Neural progenitor cell (in vitro differentiated cells): ENCODE data around the gene OSTC. TPM values are rescaled to one million over a fixed set of nuclear protein-coding genes. Genes with fewer than 3 reads are reported as not detected.

Experiments
- DNase-seq: peaks from one replicate; pipeline ENCODE4 v3.0.0-alpha.2; 2016; ENCODE audit warnings: low spot score
- H2AFZ ChIP-seq: fragments of 200-600 bp; sonication (generic); replicated peaks from 2 replicates; pipeline ENCODE4 v1.6.1; 2016; ENCODE audit warnings: antibody characterized with exemption
- H3F3A ChIP-seq: fragments of 200-600 bp; sonication (generic); 2 replicates; pipeline ENCODE4 v1.6.1; 2016; ENCODE audit warnings: antibody characterized with exemption, low read depth
- H3K27ac ChIP-seq: fragments of 200-600 bp; sonication (generic); 2 replicates; pipeline ENCODE4 v1.5.1; 2016; ENCODE audit warnings: mild to moderate bottlenecking
- H3K27me3 ChIP-seq: fragments of 200-600 bp; sonication (generic); 2 replicates; pipeline ENCODE4 v1.6.1; 2016; ENCODE audit warnings: mild to moderate bottlenecking, moderate library complexity
- H3K36me3 ChIP-seq: fragments of 200-600 bp; sonication (generic); 2 replicates; pipeline ENCODE4 v1.5.1; 2016
- H3K4me1 ChIP-seq: fragments of 200-600 bp; sonication (generic); 2 replicates; pipeline ENCODE4 v1.6.1; 2016; ENCODE audit warnings: mixed run types
- H3K4me2 ChIP-seq: fragments of 200-600 bp; sonication (generic); 2 replicates; pipeline ENCODE4 v1.6.1; 2016
- H3K4me3 ChIP-seq: fragments of 200-600 bp; sonication (generic); 2 replicates; pipeline ENCODE4 v1.5.1; 2016
- H3K79me2 ChIP-seq: fragments of 200-600 bp; sonication (generic); 2 replicates; pipeline ENCODE4 v1.6.1; 2016; ENCODE audit warnings: low read depth
- H3K9ac ChIP-seq: fragments of 200-600 bp; sonication (generic); 2 replicates; pipeline ENCODE4 v1.6.1; 2016
- H3K9me3 ChIP-seq: fragments of 200-600 bp; sonication (generic); 2 replicates; pipeline ENCODE4 v1.5.1; 2016; ENCODE audit warnings: low read depth
- H4K20me1 ChIP-seq: fragments of 200-600 bp; sonication (generic); 2 replicates; pipeline ENCODE4 v1.6.1; 2016; ENCODE audit warnings: low read depth
- H3K27ac Mint-ChIP-seq: 3 replicates; pipeline ENCODE4 v1.8.0; 2021; ENCODE audit warnings: mixed read lengths
- H3K27me3 Mint-ChIP-seq: 2 replicates; pipeline ENCODE4 v1.8.0; 2022; ENCODE audit warnings: low read depth, mild to moderate bottlenecking, inconsistent platforms, moderate library complexity, mixed read lengths; ENCODE audit not compliant: insufficient read depth
- H3K36me3 Mint-ChIP-seq: 3 replicates; pipeline ENCODE4 v1.8.0; 2021; ENCODE audit warnings: mixed read lengths
- H3K4me1 Mint-ChIP-seq: 3 replicates; pipeline ENCODE4 v1.8.0; 2021; ENCODE audit warnings: mixed read lengths
- H3K4me3 Mint-ChIP-seq: 3 replicates; pipeline ENCODE4 v1.8.0; 2021; ENCODE audit warnings: mild to moderate bottlenecking, moderate library complexity, mixed read lengths
- H3K9me3 Mint-ChIP-seq: 3 replicates; pipeline ENCODE4 v1.8.0; 2020; ENCODE audit warnings: mixed read lengths
- EZH2 ChIP-seq: fragments of 200-600 bp; sonication (generic); IDR thresholded peaks from 2 replicates; pipeline ENCODE4 v1.6.1; 2017; ENCODE audit warnings: antibody characterized with exemption, mild to moderate bottlenecking, moderate library complexity
- EZH2phosphoT487 ChIP-seq: fragments of 200-600 bp; sonication (generic); IDR thresholded peaks from 2 replicates; pipeline ENCODE4 v1.6.1; 2017; ENCODE audit warnings: antibody characterized with exemption
- small RNA-seq: library from RNA; depleted of rRNA; stranded (forward); fragments of <200 nt; gene quantifications from one replicate; pipeline ENCODE3, GENCODE V24; 2015
- total RNA-seq: library from RNA; depleted of rRNA; stranded (reverse); fragments of >200 nt; gene quantifications from 2 replicates; pipeline ENCODE4 v1.2.3, GENCODE V29; 2015; ENCODE audit warnings: low replicate concordance
- TF ChIP-seq, protein P1 (sequence below): fragments of 200-600 bp; sonication (generic); IDR thresholded peaks from 2 replicates; pipeline ENCODE4 v1.5.1; 2017; ENCODE audit warnings: antibody characterized with exemption, mild to moderate bottlenecking

OSTC gene
- total RNA-seq, 1 donor from 2014 or later, result 290 TPM

DNA sequence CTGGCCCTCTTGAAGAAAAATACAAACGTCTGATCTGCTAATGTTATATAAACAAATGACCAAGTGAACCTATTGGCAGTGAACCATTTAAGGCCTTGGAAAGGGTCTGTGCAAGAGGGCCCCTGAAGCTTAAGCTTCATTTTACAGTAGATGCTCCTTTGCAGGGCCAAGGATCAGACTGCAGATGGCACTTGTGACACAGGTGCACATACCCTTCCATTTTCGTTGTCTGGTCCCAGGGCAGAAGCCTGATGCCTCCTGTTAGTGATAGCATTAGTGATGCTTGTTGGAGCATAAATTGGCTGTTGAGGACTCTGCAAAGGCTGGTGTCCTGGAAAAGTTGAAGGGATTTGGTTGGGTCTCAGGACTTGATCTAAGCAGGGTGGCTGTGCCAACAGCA is 65.9 kb downstream of the OSTC start:
- no peaks in the 10 kb centered on the region for H3K4me1 Mint-ChIP-seq
- DNase-seq, result no peak
- H3K4me3 Mint-ChIP-seq, result no peak overlapping the region
- H3K27me3 Mint-ChIP-seq, result peaks cover 4% of the 10 kb centered on the region
- Histone ChIP-seq H3F3A (peaks cover 8% of the 10 kb centered on the region), H3K79me2 (no peaks in the 10 kb centered on the region), H4K20me1 (no peaks in the 10 kb centered on the region), H3K27ac (no peak overlapping the region), H3K4me3 (no peak overlapping the region), H2AFZ (no peak overlapping the region), H3K9me3 (no peaks in the 10 kb centered on the region), H3K9ac (no peak overlapping the region), H3K27me3 (no peaks in the 10 kb centered on the region), H3K36me3 (no peaks in the 10 kb centered on the region), H3K4me1 (peaks cover 5% of the 10 kb centered on the region), H3K4me2 (no peak overlapping the region)
- H3K9me3 Mint-ChIP-seq, result no peaks in the 10 kb centered on the region
- no peak overlapping the region for H3K27ac Mint-ChIP-seq
- H3K36me3 Mint-ChIP-seq, result no peaks in the 10 kb centered on the region
- TF ChIP-seq, protein P1, sequence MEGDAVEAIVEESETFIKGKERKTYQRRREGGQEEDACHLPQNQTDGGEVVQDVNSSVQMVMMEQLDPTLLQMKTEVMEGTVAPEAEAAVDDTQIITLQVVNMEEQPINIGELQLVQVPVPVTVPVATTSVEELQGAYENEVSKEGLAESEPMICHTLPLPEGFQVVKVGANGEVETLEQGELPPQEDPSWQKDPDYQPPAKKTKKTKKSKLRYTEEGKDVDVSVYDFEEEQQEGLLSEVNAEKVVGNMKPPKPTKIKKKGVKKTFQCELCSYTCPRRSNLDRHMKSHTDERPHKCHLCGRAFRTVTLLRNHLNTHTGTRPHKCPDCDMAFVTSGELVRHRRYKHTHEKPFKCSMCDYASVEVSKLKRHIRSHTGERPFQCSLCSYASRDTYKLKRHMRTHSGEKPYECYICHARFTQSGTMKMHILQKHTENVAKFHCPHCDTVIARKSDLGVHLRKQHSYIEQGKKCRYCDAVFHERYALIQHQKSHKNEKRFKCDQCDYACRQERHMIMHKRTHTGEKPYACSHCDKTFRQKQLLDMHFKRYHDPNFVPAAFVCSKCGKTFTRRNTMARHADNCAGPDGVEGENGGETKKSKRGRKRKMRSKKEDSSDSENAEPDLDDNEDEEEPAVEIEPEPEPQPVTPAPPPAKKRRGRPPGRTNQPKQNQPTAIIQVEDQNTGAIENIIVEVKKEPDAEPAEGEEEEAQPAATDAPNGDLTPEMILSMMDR, result no peak
- TF ChIP-seq EZH2phosphoT487 (no peak), EZH2 (no peak)

DNA sequence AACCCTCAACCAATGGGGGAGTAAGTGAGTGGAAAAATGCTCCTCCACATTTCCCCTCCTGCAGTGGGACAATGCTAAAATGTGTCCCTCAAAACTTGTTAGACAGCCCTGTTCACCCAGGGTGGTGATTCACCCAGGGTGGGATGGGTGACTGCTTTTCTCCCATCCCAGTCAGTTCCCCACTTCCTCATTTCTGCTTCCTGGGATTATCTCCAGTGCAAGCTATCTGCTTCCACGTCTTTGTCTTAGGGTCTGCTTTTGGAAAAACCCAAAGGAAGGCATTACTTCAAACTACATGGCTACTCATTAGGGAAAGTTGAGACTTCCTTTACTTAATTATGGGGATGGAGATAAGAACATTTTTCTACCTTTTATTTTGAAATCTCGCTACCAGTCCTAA is 67.0 kb downstream of the OSTC start:
- no peaks in the 10 kb centered on the region for H3K79me2 ChIP-seq
- Mint-ChIP-seq H3K4me3 (no peak overlapping the region), H3K4me1 (no peaks in the 10 kb centered on the region), H3K36me3 (no peaks in the 10 kb centered on the region), H3K27me3 (peaks cover 4% of the 10 kb centered on the region), H3K9me3 (peaks cover 2% of the 10 kb centered on the region), H3K27ac (no peak overlapping the region)
- no peaks in the 10 kb centered on the region for H3K9me3 ChIP-seq
- H3K27ac ChIP-seq, result no peak overlapping the region
- no peak overlapping the region for H2AFZ ChIP-seq
- DNase-seq, result no peak
- no peaks in the 10 kb centered on the region for H3K27me3 ChIP-seq
- peaks cover 8% of the 10 kb centered on the region for H3F3A ChIP-seq
- no peaks in the 10 kb centered on the region for H4K20me1 ChIP-seq
- peaks cover 5% of the 10 kb centered on the region for H3K4me1 ChIP-seq
- TF ChIP-seq, protein P1, result no peak
- TF ChIP-seq EZH2phosphoT487 (no peak), EZH2 (no peak)
- no peak overlapping the region for H3K4me3 ChIP-seq
- no peak overlapping the region for H3K9ac ChIP-seq
- no peaks in the 10 kb centered on the region for H3K36me3 ChIP-seq
- no peak overlapping the region for H3K4me2 ChIP-seq

Small RNA genes lying within 50 kb of the gene (small RNA-seq; reads per million reads assigned to genes)
- gene RNU6-431P, result not detected

Other genes with a start within 250 kb of the OSTC start
- 1,625 and 2,510 TPM in 2 replicates for gene RPL34, start 30.0 kb upstream of the OSTC start, total RNA-seq
- gene ETNPPL, start 112.5 kb downstream of the OSTC start, total RNA-seq, result 0.19 and 0.43 TPM in 2 replicates